DOHH2 (cell line): ENCODE measurements around the gene LARP1B.
"Not testable (repeated sequence)": the region's sequence is repeated elsewhere in the genome, so short reads cannot be mapped to it uniquely, and the experiment has no call there.

ENCODE experiments used
- H3F3A ChIP-seq: fragments of 200-600 bp; sonication (generic), shearing (Covaris generic); 2 replicates; pipeline ENCODE4 v1.6.0; 2016; ENCODE audit warnings: antibody characterized with exemption, mild to moderate bottlenecking; ENCODE audit not compliant: control insufficient read depth, insufficient read depth
- H3K27ac ChIP-seq: fragments of 200-600 bp; sonication (generic); 2 replicates; pipeline ENCODE4 v1.5.1; 2014; ENCODE audit warnings: low read depth, mild to moderate bottlenecking, low read length, moderate library complexity
- H3K27me3 ChIP-seq: fragments of 200-600 bp; sonication (generic); 2 replicates; pipeline ENCODE4 v1.6.1; 2014; ENCODE audit warnings: mild to moderate bottlenecking, low read length, mixed read lengths; ENCODE audit not compliant: control insufficient read depth
- H3K36me3 ChIP-seq: fragments of 200-600 bp; sonication (generic); 2 replicates; pipeline ENCODE4 v1.6.1; 2014; ENCODE audit warnings: mild to moderate bottlenecking, low read length, moderate library complexity, mixed read lengths; ENCODE audit not compliant: control insufficient read depth
- H3K4me1 ChIP-seq: fragments of 200-600 bp; sonication (generic); 2 replicates; pipeline ENCODE4 v1.6.1; 2014; ENCODE audit warnings: mild to moderate bottlenecking, low read length, mixed read lengths; ENCODE audit not compliant: control insufficient read depth
- H3K4me2 ChIP-seq: fragments of 200-600 bp; sonication (generic); 2 replicates; pipeline ENCODE4 v1.6.0; 2014; ENCODE audit warnings: mild to moderate bottlenecking, low read length, moderate library complexity
- H3K4me3 ChIP-seq: fragments of 200-600 bp; sonication (generic); 2 replicates; pipeline ENCODE4 v1.5.1; 2014; ENCODE audit warnings: mild to moderate bottlenecking, low read length, mixed read lengths
- H3K79me2 ChIP-seq: fragments of 200-600 bp; sonication (generic); 2 replicates; pipeline ENCODE4 v1.6.1; 2014; ENCODE audit warnings: mild to moderate bottlenecking, low read length, mixed read lengths; ENCODE audit not compliant: control insufficient read depth
- H3K9me2 ChIP-seq: fragments of 200-600 bp; sonication (generic); replicated peaks from 2 replicates; pipeline ENCODE4 v1.6.1; 2014; ENCODE audit warnings: mild to moderate bottlenecking, low read length, mixed read lengths; ENCODE audit not compliant: control insufficient read depth
- H3K9me3 ChIP-seq: fragments of 200-600 bp; sonication (generic); 2 replicates; pipeline ENCODE4 v1.6.1; 2014; ENCODE audit warnings: antibody characterized with exemption, low read length, mixed read lengths; ENCODE audit not compliant: control insufficient read depth, insufficient read depth
- H4K20me1 ChIP-seq: fragments of 200-600 bp; sonication (generic); 2 replicates; pipeline ENCODE4 v1.6.0; 2014; ENCODE audit warnings: low read depth, mild to moderate bottlenecking, antibody characterized with exemption, low read length, moderate library complexity; ENCODE audit not compliant: control insufficient read depth, insufficient read depth
- CTCF ChIP-seq: fragments of 200-600 bp; sonication (generic); IDR thresholded peaks from one replicate; pipeline ENCODE4 v1.5.1; 2014; ENCODE audit warnings: antibody characterized with exemption, mild to moderate bottlenecking, low read depth, low read length; ENCODE audit not compliant: poor library complexity, severe bottlenecking
- EZH2phosphoT487 ChIP-seq: fragments of 200-600 bp; sonication (generic); IDR thresholded peaks from 2 replicates; pipeline ENCODE4 v1.6.1; 2017; ENCODE audit warnings: borderline replicate concordance, mild to moderate bottlenecking, antibody characterized with exemption, low read length, moderate library complexity, mixed read lengths

LARP1B gene

DNA sequence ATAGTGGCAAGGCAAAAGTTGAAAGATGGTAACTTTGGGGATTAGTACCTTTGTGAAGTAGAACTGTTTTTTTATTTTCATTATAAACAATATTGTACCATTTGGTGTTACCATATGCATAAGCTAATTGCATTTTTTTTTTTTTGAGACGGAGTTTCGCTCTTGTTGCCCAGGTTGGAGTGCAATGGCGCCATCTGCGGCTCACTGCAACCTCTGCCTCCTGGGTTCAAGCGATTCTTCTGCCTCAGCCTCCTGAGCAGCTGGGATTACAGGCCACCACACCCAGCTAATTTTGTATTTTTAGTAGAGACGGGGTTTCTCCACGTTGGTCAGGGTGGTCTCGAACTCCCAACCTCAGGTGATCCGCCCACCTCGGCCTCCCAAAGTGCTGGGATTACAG lies 9.9 kb upstream of the LARP1B start:
- not testable (repeated sequence) for H3K9me3 ChIP-seq, H4K20me1 ChIP-seq, H3K4me1 ChIP-seq, H3K4me3 ChIP-seq, H3F3A ChIP-seq, H3K27me3 ChIP-seq, H3K79me2 ChIP-seq, H3K9me2 ChIP-seq, H3K4me2 ChIP-seq, H3K36me3 ChIP-seq, H3K27ac ChIP-seq
- peak; percentile 39 for TF ChIP-seq CTCF

GRCh38 chr4:128054907-128055306 lies 6.2 kb upstream of the LARP1B start:
- H3K27ac ChIP-seq, H3K4me3 ChIP-seq: not testable (repeated sequence)

GRCh38 chr4:128055441-128056206 lies 5.5 kb upstream of the LARP1B start:
- H3F3A ChIP-seq, H3K4me1 ChIP-seq, H3K4me3 ChIP-seq, H3K9me3 ChIP-seq, H3K4me2 ChIP-seq, H3K79me2 ChIP-seq, H4K20me1 ChIP-seq, H3K27ac ChIP-seq, H3K9me2 ChIP-seq, H3K36me3 ChIP-seq, H3K27me3 ChIP-seq: not testable (repeated sequence)

More at GRCh38 chr4:128054907-128055306, 6.2 kb upstream of the LARP1B start:
- not testable (repeated sequence) for H3K27me3 ChIP-seq, H3K9me2 ChIP-seq, H3K4me1 ChIP-seq, H3K9me3 ChIP-seq, H3K79me2 ChIP-seq, H3K36me3 ChIP-seq, H3K4me2 ChIP-seq, H3F3A ChIP-seq, H4K20me1 ChIP-seq

DNA sequence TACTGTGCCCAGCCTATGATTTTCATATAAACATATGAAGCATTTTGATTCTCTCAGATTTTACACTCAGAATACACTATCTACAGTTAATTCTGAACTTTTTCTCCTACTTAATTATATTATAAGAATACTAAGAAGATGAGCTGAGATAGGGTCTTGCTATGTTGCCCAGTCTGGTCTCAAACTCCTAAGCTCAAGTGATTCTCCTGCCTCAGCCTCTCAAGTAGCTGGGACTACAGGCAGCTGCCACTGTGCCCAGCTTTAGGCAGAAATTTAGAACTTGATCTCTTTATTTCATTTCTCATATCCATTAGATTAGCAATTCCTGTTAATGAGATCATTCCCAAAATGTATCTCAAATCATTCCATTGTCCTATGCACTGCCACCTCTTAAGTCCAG lies 4.7 kb upstream of the LARP1B start:
- no peak for TF ChIP-seq EZH2phosphoT487
- no peak for TF ChIP-seq CTCF
- Histone ChIP-seq H3F3A (no peaks in the 10 kb centered on the region; the same call in 1 of the 2 replicates), H3K4me3 (no peak overlapping the region), H4K20me1 (no peaks in the 10 kb centered on the region), H3K9me3 (no peaks in the 10 kb centered on the region), H3K79me2 (no peaks in the 10 kb centered on the region), H3K27me3 (0 out of 2 replicates have a peak, but pooled peaks cover 2% of the 10 kb centered on the region), H3K4me1 (peaks cover 10% of the 10 kb centered on the region), H3K27ac (no peak overlapping the region), H3K36me3 (no peaks in the 10 kb centered on the region), H3K9me2 (no peaks in the 10 kb centered on the region), H3K4me2 (no peak overlapping the region)
